Activated CD4-positive, alpha-beta T cell treated with anti-CD3 and anti-CD28 coated beads for 36 hours (primary cell): ENCODE measurements around the gene G2E3. TPM values are rescaled to one million over a fixed set of nuclear protein-coding genes. Genes with fewer than 3 reads are reported as not detected.
A peak's percentile ranks its signal among the peaks of the same experiment; 100 is the strongest.

Experiments
- ATAC-seq: fragments of 200-7000 bp; cut with Tn5 transposase; one replicate; pipeline ENCODE4 v1.10.0; 2021; ENCODE audit warnings: mild to moderate bottlenecking, moderate library complexity
- CTCF ChIA-PET: fragments of 350-600 bp; sonication (Branson Sonifier 250); formaldehyde crosslinking; loops from one replicate; lab custom pipeline; 2021; ENCODE audit warnings: antibody characterized with exemption; lab: Charles Lee
- POLR2A ChIA-PET: fragments of 350-600 bp; sonication (Branson Sonifier 250); formaldehyde crosslinking; loops from one replicate; lab custom pipeline; 2021; ENCODE audit warnings: antibody characterized with exemption, inconsistent platforms; lab: Charles Lee
- DNase-seq: peaks from one replicate; pipeline ENCODE4 v3.0.0-alpha.2; 2020
- H3K27ac Mint-ChIP-seq: one replicate; pipeline ENCODE4 v1.8.0; 2021; ENCODE audit warnings: mixed read lengths
- H3K27me3 Mint-ChIP-seq: one replicate; pipeline ENCODE4 v1.8.0; 2021; ENCODE audit warnings: mixed read lengths
- H3K36me3 Mint-ChIP-seq: one replicate; pipeline ENCODE4 v1.8.0; 2021; ENCODE audit warnings: low read depth, mixed read lengths
- H3K4me1 Mint-ChIP-seq: one replicate; pipeline ENCODE4 v1.8.0; 2021; ENCODE audit warnings: mixed read lengths
- H3K4me3 Mint-ChIP-seq: one replicate; pipeline ENCODE4 v1.8.0; 2021; ENCODE audit warnings: mild to moderate bottlenecking, moderate library complexity, mixed read lengths
- H3K9me3 Mint-ChIP-seq: one replicate; pipeline ENCODE4 v1.8.0; 2021; ENCODE audit warnings: low read depth, mixed read lengths
- intact Hi-C, 2 experiments: fragments of 100-400 bp; cut with DNase I in 1 of 2; cut with micrococcal nuclease in 1 of 2; formaldehyde crosslinking; loops; one replicate each; pipeline versions ENCODE4 v1.14.2 to v1.15.1; 2022 to 2024; cut with DNase I, micrococcal nuclease
- total RNA-seq, 2 experiments: library from RNA; stranded (reverse); gene quantifications; one replicate each; pipeline ENCODE4 v1.2.3, GENCODE V29; 2021

Gene G2E3
- total RNA-seq, 2 experiments from 2014 or later: 16.9 to 29.6 TPM

GRCh38 chr14:30651937-30652336, 93.0 kb downstream of the G2E3 start:
- H3K4me3 Mint-ChIP-seq: no peak overlapping the region
- ChIA-PET CTCF (interaction anchor here (1.1 kb wide), 1 partner anchor 20 kb away, joined by 3 read pairs; no protein-coding TSS in a partner anchor), POLR2A (no interaction called here)
- no peaks in the 10 kb centered on the region for H3K9me3 Mint-ChIP-seq
- peaks cover 22% of the 10 kb centered on the region for H3K36me3 Mint-ChIP-seq
- H3K4me1 Mint-ChIP-seq: no peaks in the 10 kb centered on the region
- H3K27me3 Mint-ChIP-seq: no peaks in the 10 kb centered on the region
- intact Hi-C loops: no loop called here
- ATAC-seq (no peak), DNase-seq (no peak)
- H3K27ac Mint-ChIP-seq: no peak overlapping the region

- H3K27ac Mint-ChIP-seq: no peak overlapping the region
- ChIA-PET POLR2A (no interaction called here), CTCF (interaction anchor here (0.7 to 1.7 kb wide), 6 partner anchors 10 to 301 kb away, joined by 3 to 7 read pairs (median 4); no protein-coding TSS in a partner anchor)
- DNase-seq: no peak
- H3K27me3 Mint-ChIP-seq: no peaks in the 10 kb centered on the region
- intact Hi-C loops: loop anchor here in 1 of 2 experiments (5.0 kb wide), 1 partner anchor 702 kb away; no protein-coding TSS in a partner anchor
- H3K36me3 Mint-ChIP-seq: peaks cover 24% of the 10 kb centered on the region
- no peaks in the 10 kb centered on the region for H3K4me1 Mint-ChIP-seq
- no peak overlapping the region for H3K4me3 Mint-ChIP-seq
- H3K9me3 Mint-ChIP-seq: no peaks in the 10 kb centered on the region
- ATAC-seq: no peak
These were observed 96.2 kb downstream of the G2E3 start for GRCh38 chr14:30655124-30655523.

- ATAC-seq: no peak
- ChIA-PET CTCF (interaction anchor here (0.7 to 1.7 kb wide), 5 partner anchors 22 to 301 kb away, joined by 3 to 7 read pairs (median 4); no protein-coding TSS in a partner anchor), POLR2A (no interaction called here)
- Mint-ChIP-seq H3K36me3 (peaks cover 24% of the 10 kb centered on the region), H3K4me3 (no peak overlapping the region), H3K9me3 (no peaks in the 10 kb centered on the region), H3K27ac (no peak overlapping the region), H3K27me3 (no peaks in the 10 kb centered on the region), H3K4me1 (no peaks in the 10 kb centered on the region)
- no peak for DNase-seq
- intact Hi-C loops: loop anchor here (1.0 to 5.0 kb wide), 4 partner anchors 251 to 702 kb away; no protein-coding TSS in a partner anchor
These were observed 96.7 kb downstream of the G2E3 start for GRCh38 chr14:30655658-30656057.

- POLR2A ChIA-PET: no interaction called here
- H3K4me1 Mint-ChIP-seq: no peaks in the 10 kb centered on the region
- peaks cover 27% of the 10 kb centered on the region for H3K36me3 Mint-ChIP-seq
- H3K4me3 Mint-ChIP-seq: no peak overlapping the region
- H3K27ac Mint-ChIP-seq: no peak overlapping the region
- CTCF ChIA-PET: interaction anchor here (0.6 to 1.2 kb wide), 8 partner anchors 11 to 325 kb away, joined by 3 to 6 read pairs (median 4); partner anchors contain the start of gene SCFD1
- ATAC-seq: no peak
- DNase-seq: peak; percentile 44
- no peaks in the 10 kb centered on the region for H3K27me3 Mint-ChIP-seq
- intact Hi-C loops: loop anchor here (1.0 to 5.0 kb wide), 4 partner anchors 250 to 701 kb away; no protein-coding TSS in a partner anchor
- no peaks in the 10 kb centered on the region for H3K9me3 Mint-ChIP-seq
These were observed 97.3 kb downstream of the G2E3 start for GRCh38 chr14:30656190-30656632.

- Mint-ChIP-seq H3K27me3 (no peaks in the 10 kb centered on the region), H3K4me1 (no peaks in the 10 kb centered on the region), H3K36me3 (peaks cover 24% of the 10 kb centered on the region), H3K9me3 (no peaks in the 10 kb centered on the region), H3K4me3 (no peak overlapping the region), H3K27ac (no peak overlapping the region)
- no peak for ATAC-seq
- intact Hi-C loops: loop anchor here (2.0 to 5.0 kb wide), 2 partner anchors 426 to 700 kb away; no protein-coding TSS in a partner anchor
- no peak for DNase-seq
- CTCF ChIA-PET: interaction anchor here (0.5 to 1.2 kb wide), 12 partner anchors 10 to 496 kb away, joined by 3 to 6 read pairs (median 3); partner anchors contain the start of gene SCFD1
- POLR2A ChIA-PET: no interaction called here
These were observed 98.1 kb downstream of the G2E3 start for GRCh38 chr14:30657050-30657449.

- intact Hi-C loops: loop anchor here (2.0 to 5.0 kb wide), 2 partner anchors 425 to 700 kb away; no protein-coding TSS in a partner anchor
- no peak for ATAC-seq
- POLR2A ChIA-PET: no interaction called here
- H3K9me3 Mint-ChIP-seq: no peaks in the 10 kb centered on the region
- H3K27ac Mint-ChIP-seq: no peak overlapping the region
- no peak overlapping the region for H3K4me3 Mint-ChIP-seq
- no peak for DNase-seq
- H3K4me1 Mint-ChIP-seq: no peaks in the 10 kb centered on the region
- CTCF ChIA-PET: interaction anchor here (0.5 to 1.0 kb wide), 6 partner anchors 37 to 554 kb away, joined by 3 to 5 read pairs (median 3); no protein-coding TSS in a partner anchor
- H3K27me3 Mint-ChIP-seq: no peaks in the 10 kb centered on the region
- H3K36me3 Mint-ChIP-seq: peaks cover 30% of the 10 kb centered on the region
These were observed 98.7 kb downstream of the G2E3 start for GRCh38 chr14:30657606-30658163.

- ChIA-PET POLR2A (interaction anchor here (0.9 kb wide), 1 partner anchor 398 kb away, joined by 3 read pairs; no protein-coding TSS in a partner anchor), CTCF (no interaction called here)
- Mint-ChIP-seq H3K36me3 (peaks cover 32% of the 10 kb centered on the region), H3K27me3 (no peaks in the 10 kb centered on the region), H3K27ac (no peak overlapping the region), H3K9me3 (no peaks in the 10 kb centered on the region), H3K4me3 (no peak overlapping the region), H3K4me1 (no peaks in the 10 kb centered on the region)
- intact Hi-C loops: loop anchor here in 1 of 2 experiments (5.0 kb wide), 1 partner anchor 699 kb away; no protein-coding TSS in a partner anchor
- DNase-seq (no peak), ATAC-seq (no peak)
These were observed 99.7 kb downstream of the G2E3 start for GRCh38 chr14:30658645-30659044.

- no peaks in the 10 kb centered on the region for H3K27me3 Mint-ChIP-seq
- intact Hi-C loops: no loop called here
- peaks cover 7% of the 10 kb centered on the region for H3K4me1 Mint-ChIP-seq
- peaks cover 25% of the 10 kb centered on the region for H3K36me3 Mint-ChIP-seq
- ChIA-PET CTCF (no interaction called here), POLR2A (no interaction called here)
- no peak overlapping the region for H3K4me3 Mint-ChIP-seq
- no peak overlapping the region for H3K27ac Mint-ChIP-seq
- H3K9me3 Mint-ChIP-seq: no peaks in the 10 kb centered on the region
- DNase-seq: no peak
- ATAC-seq: no peak
These were observed 110.6 kb downstream of the G2E3 start for GRCh38 chr14:30669594-30669993.

Other genes starting within 250 kb of the G2E3 start
- 10 to 100 TPM; 47.5 to 55.3 TPM for gene SCFD1, start 63.2 kb downstream of the G2E3 start, total RNA-seq